ENCODE data around the gene MCM10.

DNA sequence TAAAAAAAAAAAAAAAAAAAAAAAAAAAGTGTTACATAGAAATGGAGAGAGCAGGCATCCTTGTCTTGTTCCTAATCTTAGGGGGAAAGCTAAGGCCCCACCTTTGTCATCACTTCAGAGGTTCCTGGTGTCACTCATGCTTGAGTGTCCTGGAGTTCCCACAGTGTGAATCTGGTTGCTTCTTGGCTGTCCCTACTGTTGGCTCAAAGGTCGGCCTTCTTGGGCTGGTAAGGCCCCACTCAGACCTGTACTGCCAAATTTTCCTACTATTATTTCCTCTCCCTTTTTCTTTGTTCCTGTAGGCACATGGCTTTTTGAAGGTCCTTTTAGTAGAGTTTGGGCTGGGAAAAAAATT, 39.9 kb upstream of the MCM10 start:
- TF ChIP-seq CTCF (IDR thresholded peaks at IDR 0.05 in 2 of 3, conservative IDR thresholded peaks at IDR 0.05 in 1 of 3; ENCODE audit: control insufficient read depth in 2 of 3, extremely low read depth in 1 of 3, insufficient read depth in 1 of 3, low read depth in 3 of 3, low read length in 3 of 3) = no peak
- TF ChIP-seq CEBPZ (IDR thresholded peaks at IDR 0.05; ENCODE audit: low read depth, low read length) = no peak
- TF ChIP-seq KAT2A (conservative IDR thresholded peaks at IDR 0.05; ENCODE audit: control insufficient read depth, low read depth, low read length) = no peak
- no peak for TF ChIP-seq ZNF207 (IDR thresholded peaks at IDR 0.05; ENCODE audit: borderline replicate concordance)
- no peak for TF ChIP-seq POLR2A (IDR thresholded peaks at IDR 0.05; ENCODE audit: low read depth, low read length)
- no peak for TF ChIP-seq E2F4 (IDR thresholded peaks at IDR 0.05; ENCODE audit: low read depth, low read length)
- TF ChIP-seq CBFB (IDR thresholded peaks at IDR 0.05; ENCODE audit: low read depth) = no peak
- TF ChIP-seq, protein P1, sequence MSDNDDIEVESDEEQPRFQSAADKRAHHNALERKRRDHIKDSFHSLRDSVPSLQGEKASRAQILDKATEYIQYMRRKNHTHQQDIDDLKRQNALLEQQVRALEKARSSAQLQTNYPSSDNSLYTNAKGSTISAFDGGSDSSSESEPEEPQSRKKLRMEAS (IDR thresholded peaks at IDR 0.05; ENCODE audit: low read depth, low read length) = no peak
- TF ChIP-seq NRF1 (conservative IDR thresholded peaks at IDR 0.05; ENCODE audit: low read depth, low read length) = no peak
- TF ChIP-seq BRCA1 (IDR thresholded peaks at IDR 0.05; ENCODE audit: low read depth, low read length) = no peak
- no peak for TF ChIP-seq EZH2 (IDR thresholded peaks at IDR 0.05; ENCODE audit: borderline replicate concordance, control insufficient read depth, low read depth, low read length)

Measured in GM12878 (cell line).